Kidney epithelial cell (primary cell): ENCODE measurements around the gene HYAL2. TPM values are rescaled to one million over a fixed set of nuclear protein-coding genes. Genes with fewer than 3 reads are reported as not detected.

ENCODE experiments used
- DNase-seq: peaks from one replicate; pipeline ENCODE4 v3.0.0-alpha.2; 2010; ENCODE audit warnings: low read depth
- H3K27me3 ChIP-seq: 2 replicates; pipeline ENCODE4 v1.6.0; 2011; ENCODE audit warnings: low read length; ENCODE audit not compliant: control insufficient read depth, insufficient read depth
- H3K36me3 ChIP-seq: 2 replicates; pipeline ENCODE4 v1.5.1; 2011; ENCODE audit warnings: low read length; ENCODE audit not compliant: control insufficient read depth, insufficient read depth
- H3K4me3 ChIP-seq: 2 replicates; pipeline ENCODE4 v1.5.1; 2011; ENCODE audit warnings: low read depth, mild to moderate bottlenecking, control low read depth, low read length
- CTCF ChIP-seq: IDR thresholded peaks from 2 replicates; pipeline ENCODE4 v1.5.1; 2011; ENCODE audit warnings: mild to moderate bottlenecking, moderate library complexity, low read length, control low read depth, inconsistent platforms; ENCODE audit not compliant: insufficient read depth, poor library complexity, severe bottlenecking
- total RNA-seq: library from RNA; depleted of rRNA; stranded (reverse); fragments of >200 nt; gene quantifications from 2 replicates; pipeline ENCODE4 v1.2.3, GENCODE V29; 2015

Gene HYAL2
- total RNA-seq, 1 donor from 2014 or later, result 89.3 TPM

DNA sequence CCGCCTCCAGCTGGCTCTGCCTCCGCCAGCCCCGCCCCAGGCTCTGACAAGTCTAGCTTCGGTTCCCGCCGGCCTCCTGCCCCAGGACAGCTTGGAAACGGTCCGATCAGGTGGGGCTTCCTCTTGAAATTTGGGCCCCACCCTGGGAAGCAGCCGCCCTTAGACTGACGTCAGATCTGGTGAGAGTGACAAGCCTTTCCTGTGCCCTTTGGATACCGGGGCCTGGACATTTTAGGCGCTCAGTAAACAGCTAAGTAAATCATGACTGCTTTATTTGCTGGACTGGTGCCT is 23.0 kb downstream of the HYAL2 start:
- Histone ChIP-seq H3K36me3 (no peaks in the 10 kb centered on the region), H3K4me3 (peak overlapping the region; percentile 41), H3K27me3 (no peaks in the 10 kb centered on the region)
- TF ChIP-seq CTCF, result no peak
- DNase-seq, result no peak

- peak; percentile 89 for DNase-seq
Measured at GRCh38 chr3:50298836-50299637, 23.5 kb downstream of the HYAL2 start, which contains the start of the genes HYAL3 and NAA80. Gene HYAL3, minus strand, starts transcription at chr3:50299405. Its CDS starts 3,803 bp downstream, at chr3:50295602. Gene NAA80, minus strand, starts transcription at chr3:50299405. Its CDS starts 1,942 bp downstream, at chr3:50297463.

DNA sequence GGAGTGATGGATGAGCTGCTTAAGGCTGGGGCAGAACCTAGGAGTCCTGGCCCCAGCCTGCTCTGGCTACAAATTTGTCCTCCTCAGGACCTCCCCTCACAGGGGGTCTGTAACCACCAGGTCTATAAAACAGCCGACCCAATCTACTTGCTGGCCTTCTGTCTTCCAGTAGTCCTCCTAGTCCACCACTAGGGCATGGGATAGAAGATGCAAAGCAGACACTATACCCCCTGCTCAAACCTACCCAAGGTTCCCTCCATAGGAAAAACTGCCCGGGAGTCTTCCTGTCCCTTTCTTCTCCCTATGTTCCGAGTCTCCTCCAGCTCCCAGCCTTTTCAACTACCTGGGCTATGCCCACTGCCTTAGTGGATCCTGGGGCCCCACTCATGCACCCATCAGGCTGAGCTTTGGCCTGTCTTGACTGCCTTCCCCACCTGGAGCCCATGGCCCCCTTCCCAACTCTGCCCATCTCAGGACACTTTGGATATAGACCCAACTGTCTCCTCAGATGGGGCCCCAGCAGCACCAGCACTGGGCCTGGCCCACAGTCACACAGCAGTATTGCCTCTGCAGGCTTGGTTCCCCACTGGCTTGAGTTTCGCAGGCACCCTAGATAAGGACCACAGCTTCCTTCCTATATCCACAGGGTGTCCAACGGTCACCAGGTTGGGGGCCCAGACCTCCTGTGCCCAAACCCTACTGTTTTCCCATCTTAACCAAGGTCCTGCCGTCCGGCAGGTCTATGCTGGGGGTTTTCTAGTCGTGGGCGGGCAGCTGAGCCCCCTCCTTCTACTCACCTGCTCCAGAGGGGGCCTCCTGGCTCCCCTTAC is 24.4 kb downstream of the HYAL2 start:
- Histone ChIP-seq H3K36me3 (no peaks in the 10 kb centered on the region), H3K27me3 (no peaks in the 10 kb centered on the region), H3K4me3 (peak overlapping the region; percentile 94)
- TF ChIP-seq CTCF, result peak; percentile 22
- DNase-seq, result no peak

More at GRCh38 chr3:50298836-50299637, 23.5 kb downstream of the HYAL2 start, which contains the start of the genes HYAL3 and NAA80:
- Histone ChIP-seq H3K36me3 (no peaks in the 10 kb centered on the region), H3K27me3 (no peaks in the 10 kb centered on the region), H3K4me3 (peak within 1 kb of the TSS; percentile 94)
- no peak for TF ChIP-seq CTCF

GRCh38 chr3:50297384-50297775 is 25.2 kb downstream of the HYAL2 start:
- H3K27me3 ChIP-seq, result no peaks in the 10 kb centered on the region
- H3K36me3 ChIP-seq, result no peaks in the 10 kb centered on the region
- no peak for TF ChIP-seq CTCF
- DNase-seq, result no peak
- no peak overlapping the region for H3K4me3 ChIP-seq

- no peak for TF ChIP-seq CTCF
- H3K27me3 ChIP-seq, result no peaks in the 10 kb centered on the region
- no peaks in the 10 kb centered on the region for H3K36me3 ChIP-seq
Measured at GRCh38 chr3:50296721-50297383, 25.7 kb downstream of the HYAL2 start.

More at GRCh38 chr3:50296721-50297383, 25.7 kb downstream of the HYAL2 start:
- DNase-seq, result no peak
- no peak overlapping the region for H3K4me3 ChIP-seq
